Panc1 (cell line): ENCODE measurements around the gene GPC3. TPM values are rescaled to one million over a fixed set of nuclear protein-coding genes. Genes with fewer than 3 reads are reported as not detected.

Experiments
- ATAC-seq: fragments of 200-7000 bp; cut with Tn5 transposase; 2 replicates; pipeline ENCODE4 v1.9.1; 2020; ENCODE audit warnings: mild to moderate bottlenecking, moderate library complexity
- BruUV-seq: library from RNA; stranded (reverse); fragments of 400-500 nt; replicated peaks from 2 replicates; lab custom pipeline; 2021; lab: Mats Ljungman, UMichigan
- CTCF ChIA-PET: fragments of 300-600 bp; sonication (Branson Sonifier 250); formaldehyde crosslinking; loops from one replicate; lab custom pipeline; 2022; ENCODE audit warnings: antibody characterized with exemption; lab: Charles Lee
- POLR2A ChIA-PET: fragments of 300-600 bp; sonication (Branson Sonifier 250); formaldehyde crosslinking; loops from one replicate; lab custom pipeline; 2022; ENCODE audit warnings: antibody characterized with exemption; lab: Charles Lee
- DNase-seq: peaks from one replicate; pipeline ENCODE4 v3.0.0-alpha.2; 2010; ENCODE audit warnings: low read depth, low spot score
- H3K27ac ChIP-seq: 2 replicates; pipeline ENCODE4 v1.5.1; 2011; ENCODE audit warnings: mild to moderate bottlenecking, low read length, inconsistent platforms
- H3K27me3 ChIP-seq: fragments of 200-500 bp; sonication (Bioruptor generic); 2 replicates; pipeline ENCODE4 v1.6.0; 2014; ENCODE audit warnings: low read length, inconsistent platforms; ENCODE audit not compliant: control insufficient read depth, insufficient read depth
- H3K36me3 ChIP-seq: fragments of 200-500 bp; sonication (Bioruptor generic); 2 replicates; pipeline ENCODE4 v1.5.1; 2014; ENCODE audit warnings: inconsistent platforms, mild to moderate bottlenecking, low read length, moderate library complexity; ENCODE audit not compliant: control insufficient read depth, insufficient read depth
- H3K4me1 ChIP-seq: 2 replicates; pipeline ENCODE4 v1.5.1; 2011; ENCODE audit warnings: inconsistent platforms, mild to moderate bottlenecking, low read length, moderate library complexity; ENCODE audit not compliant: control insufficient read depth, insufficient read depth
- H3K4me3 ChIP-seq, 2 experiments: 2 replicates each; pipeline ENCODE4 v1.5.1; 2011 to 2012; ENCODE audit warnings: low read depth in 2 of 2, low read length in 2 of 2, mild to moderate bottlenecking in 2 of 2, inconsistent platforms in 1 of 2, moderate library complexity in 1 of 2
- H3K9me3 ChIP-seq: fragments of 200-500 bp; sonication (Bioruptor generic); 2 replicates; pipeline ENCODE4 v1.5.1; 2014; ENCODE audit warnings: low read depth, mild to moderate bottlenecking, inconsistent platforms, low read length, moderate library complexity; ENCODE audit not compliant: control insufficient read depth, insufficient read depth
- POLR2AphosphoS5 ChIP-seq: IDR thresholded peaks from 2 replicates; pipeline ENCODE4 v1.6.1; 2012; ENCODE audit warnings: mild to moderate bottlenecking, low read depth, low read length, moderate library complexity
- SIN3A ChIP-seq: IDR thresholded peaks from 2 replicates; pipeline ENCODE4 v1.6.1; 2012; ENCODE audit warnings: low read depth, mild to moderate bottlenecking, low read length, moderate library complexity, borderline replicate concordance; ENCODE audit not compliant: insufficient read depth
- TCF7L2 ChIP-seq: IDR thresholded peaks from 2 replicates; pipeline ENCODE4 v1.6.1; 2011; ENCODE audit warnings: mild to moderate bottlenecking, low read depth, low read length, inconsistent platforms
- in situ Hi-C: cut with HindIII; loops from 2 replicates; pipeline ENCODE4 v1.10.0; 2016; ENCODE audit warnings: low sequenced_read_pairs, low pct_unique_long_range_greater_than_20kb
- intact Hi-C: fragments of 100-400 bp; cut with micrococcal nuclease; formaldehyde crosslinking; loops from one replicate; pipeline ENCODE4 v1.10.0; 2022; ENCODE audit not compliant: unreplicated experiment
- total RNA-seq: library from RNA; stranded (reverse); gene quantifications from one replicate; pipeline ENCODE4 v1.2.1, GENCODE V29; 2021; ENCODE audit not compliant: unreplicated experiment
- TF ChIP-seq, protein P1 (sequence below), 2 experiments: IDR thresholded peaks; 2 replicates each; pipeline ENCODE4 v1.6.1; 2011 to 2012; ENCODE audit warnings: low read depth in 2 of 2, control low read depth in 1 of 2, low read length in 1 of 2, mild to moderate bottlenecking in 1 of 2, moderate library complexity in 1 of 2; ENCODE audit not compliant: insufficient read depth in 1 of 2
- TF ChIP-seq, protein P2 (sequence below): fragments of 450-650 bp; IDR thresholded peaks from 2 replicates; pipeline ENCODE4 v1.5.1; 2017; ENCODE audit warnings: mild to moderate bottlenecking

Gene GPC3
- total RNA-seq, 1 experiment from 2014 or later = 0.95 TPM

DNA sequence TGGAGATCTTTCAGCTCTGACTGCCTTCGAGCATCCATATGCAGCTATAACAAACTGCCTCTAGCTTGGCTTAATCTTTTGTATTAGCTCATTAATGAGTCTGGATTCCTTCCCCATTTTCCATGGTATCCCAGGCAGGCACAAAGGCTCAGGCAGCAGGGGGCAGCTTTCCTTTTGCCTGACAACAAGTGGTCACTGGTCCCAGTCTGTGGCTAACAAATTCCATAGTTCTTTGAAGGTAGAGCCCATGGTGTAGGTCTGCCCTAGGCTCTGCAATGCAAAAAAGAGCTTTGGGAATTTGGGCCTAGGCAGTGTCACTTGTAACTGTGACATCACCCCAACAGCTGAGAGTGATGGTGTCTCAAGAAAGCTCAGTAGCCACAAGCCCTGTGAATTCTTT is 335.7 kb downstream of the GPC3 start:
- ATAC-seq (no peak), DNase-seq (no peak)
- ChIA-PET CTCF (no interaction called here), POLR2A (no interaction called here)
- intact Hi-C loops = no loop called here
- BruUV-seq = no TSS peak
- H3K4me1 ChIP-seq = no peaks in the 10 kb centered on the region
- no peaks in the 10 kb centered on the region for H3K27me3 ChIP-seq
- in situ Hi-C loops = no loop called here
- H3K9me3 ChIP-seq = no peaks in the 10 kb centered on the region
- TF ChIP-seq TCF7L2 (no peak), POLR2AphosphoS5 (no peak)
- TF ChIP-seq, protein P1, sequence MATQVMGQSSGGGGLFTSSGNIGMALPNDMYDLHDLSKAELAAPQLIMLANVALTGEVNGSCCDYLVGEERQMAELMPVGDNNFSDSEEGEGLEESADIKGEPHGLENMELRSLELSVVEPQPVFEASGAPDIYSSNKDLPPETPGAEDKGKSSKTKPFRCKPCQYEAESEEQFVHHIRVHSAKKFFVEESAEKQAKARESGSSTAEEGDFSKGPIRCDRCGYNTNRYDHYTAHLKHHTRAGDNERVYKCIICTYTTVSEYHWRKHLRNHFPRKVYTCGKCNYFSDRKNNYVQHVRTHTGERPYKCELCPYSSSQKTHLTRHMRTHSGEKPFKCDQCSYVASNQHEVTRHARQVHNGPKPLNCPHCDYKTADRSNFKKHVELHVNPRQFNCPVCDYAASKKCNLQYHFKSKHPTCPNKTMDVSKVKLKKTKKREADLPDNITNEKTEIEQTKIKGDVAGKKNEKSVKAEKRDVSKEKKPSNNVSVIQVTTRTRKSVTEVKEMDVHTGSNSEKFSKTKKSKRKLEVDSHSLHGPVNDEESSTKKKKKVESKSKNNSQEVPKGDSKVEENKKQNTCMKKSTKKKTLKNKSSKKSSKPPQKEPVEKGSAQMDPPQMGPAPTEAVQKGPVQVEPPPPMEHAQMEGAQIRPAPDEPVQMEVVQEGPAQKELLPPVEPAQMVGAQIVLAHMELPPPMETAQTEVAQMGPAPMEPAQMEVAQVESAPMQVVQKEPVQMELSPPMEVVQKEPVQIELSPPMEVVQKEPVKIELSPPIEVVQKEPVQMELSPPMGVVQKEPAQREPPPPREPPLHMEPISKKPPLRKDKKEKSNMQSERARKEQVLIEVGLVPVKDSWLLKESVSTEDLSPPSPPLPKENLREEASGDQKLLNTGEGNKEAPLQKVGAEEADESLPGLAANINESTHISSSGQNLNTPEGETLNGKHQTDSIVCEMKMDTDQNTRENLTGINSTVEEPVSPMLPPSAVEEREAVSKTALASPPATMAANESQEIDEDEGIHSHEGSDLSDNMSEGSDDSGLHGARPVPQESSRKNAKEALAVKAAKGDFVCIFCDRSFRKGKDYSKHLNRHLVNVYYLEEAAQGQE (IDR thresholded peaks at IDR 0.05; ENCODE audit: insufficient read depth in 1 of 2, low read depth in 2 of 2, low read length in 1 of 2) = no peak
- H3K36me3 ChIP-seq = no peaks in the 10 kb centered on the region
- H3K4me3 ChIP-seq = no peak overlapping the region
- H3K27ac ChIP-seq = no peak overlapping the region

DNA sequence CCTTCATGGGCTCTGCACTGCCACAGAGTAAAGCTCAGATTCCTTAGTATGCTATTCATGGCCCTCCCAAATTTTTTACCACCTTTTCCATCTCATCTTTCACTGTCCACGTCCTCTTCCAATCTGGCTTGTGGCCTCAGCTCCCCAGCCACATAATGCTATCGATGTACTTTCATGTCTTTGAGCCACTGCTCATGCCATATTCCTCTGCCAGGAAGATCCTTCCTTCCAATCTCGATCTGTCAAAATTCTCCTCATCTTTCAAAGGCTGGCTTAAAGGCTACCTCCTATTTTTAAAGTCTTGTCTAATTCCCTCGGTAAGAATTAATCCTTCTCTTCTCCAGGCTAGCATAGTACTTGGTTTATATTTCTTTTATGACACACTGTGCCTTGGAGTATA is 336.8 kb downstream of the GPC3 start:
- Histone ChIP-seq H3K27ac (no peak overlapping the region), H3K4me3 (no peak overlapping the region), H3K9me3 (no peaks in the 10 kb centered on the region), H3K27me3 (no peaks in the 10 kb centered on the region), H3K36me3 (no peaks in the 10 kb centered on the region), H3K4me1 (no peaks in the 10 kb centered on the region)
- ChIA-PET CTCF (interaction anchor here (0.6 kb wide), 1 partner anchor 29 kb away, joined by 4 read pairs; no protein-coding TSS in a partner anchor), POLR2A (no interaction called here)
- BruUV-seq = no TSS peak
- ATAC-seq (no peak), DNase-seq (no peak)
- in situ Hi-C loops = no loop called here
- intact Hi-C loops = no loop called here
- TF ChIP-seq, protein P2, sequence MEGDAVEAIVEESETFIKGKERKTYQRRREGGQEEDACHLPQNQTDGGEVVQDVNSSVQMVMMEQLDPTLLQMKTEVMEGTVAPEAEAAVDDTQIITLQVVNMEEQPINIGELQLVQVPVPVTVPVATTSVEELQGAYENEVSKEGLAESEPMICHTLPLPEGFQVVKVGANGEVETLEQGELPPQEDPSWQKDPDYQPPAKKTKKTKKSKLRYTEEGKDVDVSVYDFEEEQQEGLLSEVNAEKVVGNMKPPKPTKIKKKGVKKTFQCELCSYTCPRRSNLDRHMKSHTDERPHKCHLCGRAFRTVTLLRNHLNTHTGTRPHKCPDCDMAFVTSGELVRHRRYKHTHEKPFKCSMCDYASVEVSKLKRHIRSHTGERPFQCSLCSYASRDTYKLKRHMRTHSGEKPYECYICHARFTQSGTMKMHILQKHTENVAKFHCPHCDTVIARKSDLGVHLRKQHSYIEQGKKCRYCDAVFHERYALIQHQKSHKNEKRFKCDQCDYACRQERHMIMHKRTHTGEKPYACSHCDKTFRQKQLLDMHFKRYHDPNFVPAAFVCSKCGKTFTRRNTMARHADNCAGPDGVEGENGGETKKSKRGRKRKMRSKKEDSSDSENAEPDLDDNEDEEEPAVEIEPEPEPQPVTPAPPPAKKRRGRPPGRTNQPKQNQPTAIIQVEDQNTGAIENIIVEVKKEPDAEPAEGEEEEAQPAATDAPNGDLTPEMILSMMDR = no peak
- TF ChIP-seq POLR2AphosphoS5 (no peak), TCF7L2 (no peak), SIN3A (no peak)
- TF ChIP-seq, protein P1 (IDR thresholded peaks at IDR 0.05; ENCODE audit: insufficient read depth in 1 of 2, low read depth in 2 of 2, low read length in 1 of 2) = no peak
